GM12891 (cell line): Measurements from ENCODE around the gene SOCS6.

Experiments
- DNase-seq: peaks from one replicate; pipeline ENCODE4 v3.0.0; 2011; ENCODE audit warnings: low spot score; ENCODE audit not compliant: insufficient read length
- FAIRE-seq: peaks from 2 replicates; lab custom pipeline; 2011; peaks lifted over from hg19 to GRCh38; lab: Jason Lieb, UNC
- PAX5 ChIP-seq: IDR thresholded peaks from 2 replicates; pipeline ENCODE4 v1.6.1; 2011; ENCODE audit warnings: low read length, moderate library complexity, mild to moderate bottlenecking; ENCODE audit not compliant: insufficient read depth, severe bottlenecking
- POLR2A ChIP-seq: IDR thresholded peaks from 2 replicates; pipeline ENCODE4 v1.6.1; 2011; ENCODE audit warnings: low read depth, low read length, control low read depth
- POLR2AphosphoS5 ChIP-seq: IDR thresholded peaks from 2 replicates; pipeline ENCODE4 v1.6.1; 2011; ENCODE audit warnings: low read depth, low read length, control low read depth
- POU2F2 ChIP-seq: IDR thresholded peaks from 2 replicates; pipeline ENCODE4 v1.6.1; 2011; ENCODE audit warnings: low read depth, mild to moderate bottlenecking, control low read depth, low read length, moderate library complexity
- SPI1 ChIP-seq: IDR thresholded peaks from 2 replicates; pipeline ENCODE4 v1.6.1; 2011; ENCODE audit warnings: low read depth, low read length, control low read depth
- TAF1 ChIP-seq: IDR thresholded peaks from 2 replicates; pipeline ENCODE4 v1.6.1; 2011; ENCODE audit warnings: low read depth, low read length, control low read depth

Gene SOCS6

GRCh38 chr18:70261141-70261788 is 27.6 kb upstream of the SOCS6 start:
- FAIRE-seq, result no peak
- no peak for DNase-seq

GRCh38 chr18:70263336-70263735 is 25.5 kb upstream of the SOCS6 start:
- FAIRE-seq, result no peak
- TF ChIP-seq POLR2AphosphoS5 (no peak), POU2F2 (no peak)
- no peak for DNase-seq

More at GRCh38 chr18:70261141-70261788, 27.6 kb upstream of the SOCS6 start:
- TF ChIP-seq TAF1, result no peak
- no peak for TF ChIP-seq POLR2AphosphoS5
- TF ChIP-seq POLR2A, result no peak

GRCh38 chr18:70271742-70272141 is 17.1 kb upstream of the SOCS6 start:
- no peak for DNase-seq
- no peak for FAIRE-seq
- no peak for TF ChIP-seq SPI1
- TF ChIP-seq POLR2A, result no peak
- TF ChIP-seq TAF1, result no peak
- no peak for TF ChIP-seq PAX5
- no peak for TF ChIP-seq POU2F2
- no peak for TF ChIP-seq POLR2AphosphoS5

- TF ChIP-seq SPI1, result no peak
- no peak for TF ChIP-seq POLR2AphosphoS5
- no peak for TF ChIP-seq PAX5
- no peak for TF ChIP-seq TAF1
- no peak for TF ChIP-seq POLR2A
- no peak for TF ChIP-seq POU2F2
- no peak for FAIRE-seq
- no peak for DNase-seq
Observed at GRCh38 chr18:70273021-70273420, 15.8 kb upstream of the SOCS6 start.

- TF ChIP-seq PAX5, result no peak
- no peak for TF ChIP-seq POLR2AphosphoS5
- TF ChIP-seq SPI1, result no peak
- no peak for TF ChIP-seq POU2F2
- no peak for TF ChIP-seq POLR2A
- TF ChIP-seq TAF1, result no peak
- no peak for DNase-seq
Observed at GRCh38 chr18:70276416-70277191, 12.2 kb upstream of the SOCS6 start.

GRCh38 chr18:70279470-70279869 is 9.4 kb upstream of the SOCS6 start:
- no peak for FAIRE-seq
- no peak for TF ChIP-seq PAX5
- TF ChIP-seq POU2F2, result no peak
- TF ChIP-seq TAF1, result no peak
- no peak for TF ChIP-seq POLR2AphosphoS5
- no peak for TF ChIP-seq POLR2A
- TF ChIP-seq SPI1, result no peak

More at GRCh38 chr18:70276416-70277191, 12.2 kb upstream of the SOCS6 start:
- FAIRE-seq, result no peak

GRCh38 chr18:70280007-70280925 is 8.6 kb upstream of the SOCS6 start:
- TF ChIP-seq POU2F2, result no peak
- no peak for TF ChIP-seq POLR2AphosphoS5
- no peak for FAIRE-seq
- DNase-seq, result no peak

More at GRCh38 chr18:70279470-70279869, 9.4 kb upstream of the SOCS6 start:
- no peak for DNase-seq

- no peak for TF ChIP-seq POU2F2
- no peak for TF ChIP-seq TAF1
- TF ChIP-seq PAX5, result no peak
- TF ChIP-seq SPI1, result no peak
- no peak for TF ChIP-seq POLR2A
- TF ChIP-seq POLR2AphosphoS5, result no peak
- no peak for DNase-seq
- FAIRE-seq, result peak; percentile 68
Observed at GRCh38 chr18:70284976-70285620, 3.7 kb upstream of the SOCS6 start.

- DNase-seq, result no peak
- FAIRE-seq, result no peak
- TF ChIP-seq POU2F2 (no peak), POLR2A (no peak), TAF1 (no peak), SPI1 (no peak), PAX5 (no peak), POLR2AphosphoS5 (no peak)
Observed at GRCh38 chr18:70287731-70288130, 1.1 kb upstream of the SOCS6 start.
